ENCODE measurements around the gene GSX1.

GRCh38 chr13:27813826-27814225 lies 21.5 kb downstream of the GSX1 start:
- TF ChIP-seq CTCF (IDR thresholded peaks at IDR 0.05), result no peak
- no peak for TF ChIP-seq EZH2phosphoT487 (IDR thresholded peaks at IDR 0.05)

Measured in neural progenitor cell (in vitro differentiated cells).